ENCODE measurements around the gene ISL1.

The ISL1 gene

DNA sequence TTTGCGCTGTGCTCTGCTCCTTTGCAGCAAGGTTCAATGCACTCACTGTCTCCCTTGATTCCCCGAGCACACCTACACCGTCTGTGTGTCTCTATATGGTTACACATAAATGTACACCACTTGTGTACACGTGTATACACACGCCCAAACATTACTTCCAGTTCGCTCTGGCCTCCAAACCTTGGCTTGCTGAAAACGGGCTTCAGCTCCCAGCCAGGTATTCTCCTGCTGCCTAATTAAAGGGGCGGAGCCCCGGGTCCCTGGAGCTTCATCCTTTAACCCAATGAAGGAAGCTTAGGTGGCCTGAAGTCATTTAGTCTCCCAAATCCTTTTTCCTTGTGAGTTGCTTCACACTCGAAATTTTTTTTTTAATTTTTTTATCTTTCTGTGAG lies 4.6 kb downstream of the ISL1 start:
- no peak for DNase-seq

DNA sequence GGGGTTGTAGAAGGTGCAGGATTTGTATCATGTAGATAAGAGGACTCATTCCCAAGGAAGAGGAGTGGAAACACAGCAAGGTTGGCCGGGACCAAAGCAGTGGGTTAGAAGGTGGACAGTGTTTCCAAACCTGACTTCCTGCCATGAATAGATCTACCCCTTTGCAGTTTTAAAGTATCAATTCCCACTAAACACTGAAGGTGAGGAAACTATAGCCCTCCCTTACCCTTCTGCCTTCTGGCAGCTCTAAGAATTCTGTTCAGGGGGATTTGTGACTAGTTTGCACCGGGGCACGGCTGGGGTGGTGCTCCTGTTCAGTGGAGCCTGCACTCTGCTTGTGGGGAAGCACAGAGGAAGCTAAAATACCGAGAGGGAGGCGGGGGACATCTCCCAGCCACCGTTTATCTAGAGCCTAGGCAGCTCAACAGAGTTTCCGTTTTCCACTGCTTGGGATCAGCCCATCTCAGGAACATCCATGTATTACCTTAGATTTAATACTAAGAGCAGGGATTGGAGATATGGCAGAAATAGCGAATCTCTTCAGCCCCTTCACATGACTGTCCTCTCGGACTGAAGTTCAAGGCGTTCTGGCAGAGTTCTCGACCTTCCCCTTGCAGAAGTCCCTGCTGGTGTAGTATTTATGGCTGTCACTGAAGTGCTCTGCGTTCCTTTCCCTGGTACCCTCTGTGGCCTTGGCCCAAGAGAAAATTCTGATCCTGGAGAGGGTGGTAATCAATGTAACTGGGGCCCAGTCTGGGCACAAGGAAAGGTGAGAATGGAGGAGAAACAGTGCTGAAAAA lies 5.4 kb downstream of the ISL1 start:
- DNase-seq = no peak

DNA sequence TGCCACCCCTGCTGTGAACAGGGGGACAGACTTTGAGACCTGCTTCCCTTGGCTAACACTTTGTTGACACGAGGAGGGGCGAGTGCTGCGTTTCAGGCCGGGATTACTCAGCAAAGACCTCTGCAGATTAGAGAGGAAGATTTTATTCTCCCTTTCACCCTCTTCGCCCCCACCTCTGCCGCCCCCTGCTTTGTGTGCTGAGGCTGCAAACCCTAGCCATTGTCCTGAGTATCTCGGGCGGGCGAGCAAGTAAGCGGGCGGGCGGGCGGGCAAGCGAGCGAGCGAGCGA lies 6.0 kb downstream of the ISL1 start:
- no peak for DNase-seq

DNA sequence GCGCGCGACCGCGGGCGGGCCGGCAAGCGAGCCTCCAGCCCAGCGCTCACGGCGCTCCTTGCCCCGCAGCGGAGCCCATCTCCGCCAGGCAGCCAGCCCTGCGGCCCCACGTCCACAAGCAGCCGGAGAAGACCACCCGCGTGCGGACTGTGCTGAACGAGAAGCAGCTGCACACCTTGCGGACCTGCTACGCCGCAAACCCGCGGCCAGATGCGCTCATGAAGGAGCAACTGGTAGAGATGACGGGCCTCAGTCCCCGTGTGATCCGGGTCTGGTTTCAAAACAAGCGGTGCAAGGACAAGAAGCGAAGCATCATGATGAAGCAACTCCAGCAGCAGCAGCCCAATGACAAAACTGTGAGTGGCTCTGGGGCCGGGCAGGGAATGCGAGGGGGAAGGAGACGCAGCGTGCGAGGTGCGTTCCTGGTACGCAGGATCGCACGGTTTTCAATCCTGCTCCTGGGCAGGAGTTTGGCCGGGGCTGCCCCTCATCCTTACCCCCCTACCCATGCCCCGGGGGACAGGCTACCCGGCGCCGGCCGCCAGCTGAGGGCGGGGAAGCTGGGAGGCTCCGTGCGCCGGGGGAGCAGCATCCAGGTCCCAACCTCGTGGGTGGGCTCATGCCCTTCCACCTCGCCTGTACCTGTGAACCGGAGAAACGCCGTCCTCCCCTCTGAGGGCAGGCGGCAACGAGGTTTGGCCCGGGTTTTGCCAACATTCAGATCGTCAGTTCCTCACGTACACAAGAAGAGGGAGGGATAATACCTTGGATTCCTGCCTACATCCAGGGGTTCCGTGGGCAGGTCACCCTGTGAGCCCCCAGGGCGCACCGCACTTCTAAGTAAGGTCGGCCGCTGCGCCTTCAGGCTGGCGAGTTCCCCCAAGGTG lies 6.6 kb downstream of the ISL1 start:
- no peak for DNase-seq

DNA sequence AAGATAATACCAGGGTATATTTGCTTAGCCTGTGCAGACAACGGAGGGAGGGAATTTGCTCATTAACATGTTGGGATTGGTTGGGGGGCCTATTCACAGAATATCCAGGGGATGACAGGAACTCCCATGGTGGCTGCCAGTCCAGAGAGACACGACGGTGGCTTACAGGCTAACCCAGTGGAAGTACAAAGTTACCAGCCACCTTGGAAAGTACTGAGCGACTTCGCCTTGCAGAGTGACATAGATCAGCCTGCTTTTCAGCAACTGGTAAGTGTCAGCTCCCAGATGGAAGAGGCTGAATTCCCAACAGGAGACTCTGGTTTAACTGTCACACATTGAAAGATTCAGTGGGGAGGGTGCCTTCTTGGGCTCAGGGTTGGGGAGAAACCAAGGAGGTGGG lies 7.9 kb downstream of the ISL1 start:
- no peak for DNase-seq

DNA sequence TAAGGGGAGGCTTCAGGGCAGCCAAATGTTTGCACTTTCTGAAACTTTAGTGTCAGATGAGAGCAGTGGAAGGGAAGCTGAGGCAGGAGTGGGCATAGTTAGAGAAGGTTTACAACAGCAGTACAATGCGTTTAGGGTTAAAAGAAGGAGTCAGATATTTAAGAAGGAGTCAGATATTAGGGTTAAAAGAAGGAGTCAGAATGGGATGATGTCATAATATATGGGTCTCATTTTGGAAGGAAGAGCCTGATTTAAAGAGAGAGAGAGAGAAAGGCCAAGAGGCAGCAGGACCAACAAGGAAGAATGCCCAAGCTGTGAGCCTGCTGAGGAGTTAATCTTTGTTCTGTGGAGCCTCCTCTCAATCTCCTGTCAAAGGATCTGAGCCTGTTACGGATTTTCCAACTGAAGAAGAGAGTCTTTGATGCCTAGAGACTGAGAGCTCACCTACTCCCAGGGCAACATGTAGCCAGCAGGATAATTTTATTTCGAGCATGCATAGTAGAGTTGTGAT lies 9.5 kb downstream of the ISL1 start:
- DNase-seq = no peak

DNA sequence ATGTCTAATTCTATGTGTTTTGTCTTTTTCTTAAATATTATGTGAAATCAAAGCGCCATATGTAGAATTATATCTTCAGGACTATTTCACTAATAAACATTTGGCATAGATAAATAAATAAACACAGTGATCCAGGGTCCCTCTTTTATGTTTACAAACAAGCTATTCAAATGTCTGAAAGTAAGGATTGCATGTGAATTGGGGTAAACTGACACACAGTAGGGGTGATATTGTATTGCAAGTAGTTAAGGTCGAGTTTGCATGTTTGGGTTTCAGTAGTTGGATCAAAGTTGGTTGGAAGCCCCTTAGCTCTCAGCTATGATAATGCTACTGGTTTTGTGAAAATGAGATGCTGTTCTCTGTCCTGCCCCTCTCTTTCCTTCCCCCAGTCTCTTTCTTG lies 11.4 kb downstream of the ISL1 start:
- DNase-seq = no peak

DNA sequence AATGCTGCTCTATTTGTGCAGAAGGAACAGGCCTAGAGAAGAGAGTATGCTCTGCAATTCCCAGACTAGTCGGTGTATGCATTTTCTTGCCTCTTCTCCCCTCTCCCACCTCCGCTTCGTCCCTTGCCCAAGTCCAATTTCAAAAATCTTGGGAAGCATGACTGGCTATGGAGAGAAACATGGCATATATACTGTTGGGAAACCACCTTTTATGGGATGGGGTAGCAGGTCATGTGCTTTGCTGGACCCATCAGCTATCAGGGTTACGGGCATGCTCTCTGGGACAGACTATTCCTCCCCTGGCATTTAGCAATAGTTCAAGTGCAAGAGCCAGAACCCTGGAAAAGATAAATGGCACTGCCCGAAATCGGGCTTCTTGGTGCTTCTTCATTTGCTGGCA lies 12.0 kb downstream of the ISL1 start:
- no peak for DNase-seq

DNA sequence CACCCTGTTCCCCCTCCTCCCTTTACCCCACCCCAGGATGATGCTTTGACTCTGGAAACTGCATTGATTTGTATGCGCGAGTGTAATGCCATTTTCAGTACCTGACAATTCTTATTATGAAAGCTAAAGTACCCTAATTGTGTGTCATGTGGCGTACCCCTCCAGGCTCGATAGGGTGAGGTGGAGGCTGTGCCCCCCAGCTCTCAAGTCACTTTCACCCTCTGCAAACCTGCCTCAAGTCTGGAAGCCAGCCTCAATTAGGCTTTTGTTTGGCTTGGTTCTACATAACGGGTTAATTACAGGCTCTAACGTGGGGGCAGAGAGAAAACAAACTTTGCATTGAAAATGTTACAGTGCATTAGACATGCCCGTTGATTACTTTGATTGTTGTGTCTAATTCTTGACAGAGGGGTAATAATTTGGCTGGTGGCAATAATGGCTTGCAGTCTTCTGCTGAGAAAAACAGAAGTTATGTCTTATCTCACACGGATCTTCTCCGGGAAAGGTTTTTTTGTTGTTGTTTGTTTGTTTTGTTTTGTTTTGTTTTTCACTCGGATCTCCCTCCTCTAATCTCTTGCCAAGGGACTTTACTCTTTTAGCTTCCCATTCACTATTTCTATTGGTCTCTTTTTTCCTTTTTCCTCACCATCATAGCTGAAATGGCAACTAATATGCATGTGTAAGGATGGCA lies 12.6 kb downstream of the ISL1 start:
- no peak for DNase-seq

DNA sequence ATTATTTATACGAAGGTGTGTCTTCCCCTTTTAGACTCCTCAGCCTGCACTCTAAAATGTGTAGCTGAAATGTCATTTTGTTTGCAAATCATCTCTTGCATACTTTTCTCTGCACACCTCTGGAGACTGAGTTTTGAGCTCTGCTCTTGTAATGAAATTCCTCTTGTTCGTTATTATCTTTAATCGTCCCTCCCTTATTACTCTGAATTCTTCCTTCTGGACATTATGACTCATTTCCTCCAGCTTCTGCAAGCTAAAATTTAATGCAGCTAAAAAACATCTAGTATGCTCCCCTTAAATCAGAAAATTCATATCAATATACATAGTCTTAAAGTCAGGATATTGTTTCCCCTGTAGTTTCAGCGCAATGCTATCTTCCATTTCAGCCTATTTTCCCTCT lies 13.5 kb downstream of the ISL1 start:
- DNase-seq = no peak

DNA sequence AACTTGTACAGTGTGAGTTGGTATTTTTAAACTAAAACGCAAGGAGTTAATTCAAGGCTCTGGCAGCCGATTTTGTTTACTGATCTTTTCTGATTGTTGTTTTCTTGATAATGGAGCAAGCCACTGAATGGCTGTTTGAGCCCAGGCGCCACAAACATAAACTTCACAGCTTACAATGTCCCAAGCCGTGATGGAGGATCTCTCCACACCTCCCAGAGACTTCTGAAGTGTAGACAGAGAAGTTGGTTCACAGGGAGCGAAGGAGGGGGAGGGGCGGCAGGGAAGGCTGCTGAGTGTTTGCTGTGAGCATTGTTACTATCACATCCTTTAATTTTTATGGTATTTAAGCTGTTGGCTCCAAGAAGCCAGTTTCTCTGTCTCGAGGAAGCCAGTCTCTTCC lies 14.7 kb downstream of the ISL1 start:
- no peak for DNase-seq

DNA sequence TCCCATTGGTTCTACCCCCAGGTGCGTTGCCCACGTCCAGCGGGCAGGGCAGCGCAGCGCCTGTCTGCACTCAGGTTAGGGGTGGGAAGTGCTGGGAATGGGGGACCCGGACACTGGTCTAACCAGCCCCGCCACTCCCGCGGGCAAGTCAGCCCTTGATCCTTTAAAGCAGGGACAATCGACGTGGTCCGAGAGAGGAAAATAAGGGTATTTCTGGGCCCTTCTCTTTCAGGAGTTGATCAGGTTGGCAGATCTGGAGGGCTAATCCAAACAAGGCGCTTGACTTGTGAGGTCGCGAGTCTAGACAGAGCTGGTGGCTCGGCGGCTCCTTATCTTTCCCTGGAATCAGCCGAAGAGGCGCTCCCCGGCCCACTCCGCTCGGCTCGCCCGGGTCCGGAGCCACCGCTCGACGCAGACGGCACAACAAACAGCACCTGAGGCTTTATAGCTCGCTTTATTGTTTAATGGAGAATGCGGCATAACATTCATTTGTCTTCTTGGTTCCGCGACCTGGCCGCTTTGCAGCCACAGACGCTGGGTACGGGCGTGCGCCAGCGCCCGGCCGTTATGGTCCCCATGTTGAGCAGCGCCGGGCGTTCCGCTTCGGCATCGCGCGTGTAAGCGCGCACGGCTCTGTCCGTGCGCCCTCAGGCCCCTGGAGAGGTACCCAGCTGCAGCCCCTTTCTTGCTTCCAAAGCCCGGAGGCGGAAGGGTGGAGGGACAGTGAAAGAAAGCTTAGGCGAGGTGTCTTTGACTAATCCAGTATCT lies 15.8 kb downstream of the ISL1 start:
- no peak for DNase-seq

DNA sequence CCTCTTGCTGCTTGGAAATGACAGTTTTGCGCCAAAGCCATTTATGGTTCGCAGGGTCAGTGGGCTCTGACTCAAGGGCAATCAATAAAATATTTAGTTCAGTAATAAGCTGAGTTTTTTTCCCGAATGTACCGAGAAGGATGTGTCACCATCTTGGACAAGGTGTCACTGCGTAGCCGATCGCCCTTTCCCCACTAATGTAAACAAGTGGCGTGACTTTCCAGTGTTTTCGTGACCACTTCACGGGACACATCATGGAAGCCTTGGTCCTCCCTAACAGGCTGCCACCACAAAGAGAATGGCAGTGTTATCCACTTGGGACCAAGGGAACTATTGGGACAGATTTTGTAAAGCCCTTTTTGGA lies 16.4 kb downstream of the ISL1 start:
- DNase-seq = no peak

DNA sequence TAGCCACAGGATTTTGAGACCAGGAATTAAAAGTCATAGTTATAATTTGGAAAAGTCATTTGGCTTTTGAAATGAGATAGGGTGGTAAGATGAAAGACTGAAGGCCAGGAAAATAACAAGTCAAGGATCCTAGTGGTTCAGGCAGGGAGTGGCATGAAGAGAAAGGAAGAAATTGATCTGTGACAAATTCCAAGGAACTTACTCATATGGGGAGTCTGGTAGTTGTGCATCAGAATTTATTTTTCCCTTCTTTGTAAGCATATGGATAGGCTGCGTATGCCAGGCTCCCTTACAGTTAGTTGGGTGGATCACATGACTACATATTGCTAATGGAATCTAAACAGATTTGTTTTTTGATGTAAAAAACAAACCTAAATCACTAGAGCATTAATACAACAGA lies 21.0 kb downstream of the ISL1 start:
- no peak for DNase-seq

DNA sequence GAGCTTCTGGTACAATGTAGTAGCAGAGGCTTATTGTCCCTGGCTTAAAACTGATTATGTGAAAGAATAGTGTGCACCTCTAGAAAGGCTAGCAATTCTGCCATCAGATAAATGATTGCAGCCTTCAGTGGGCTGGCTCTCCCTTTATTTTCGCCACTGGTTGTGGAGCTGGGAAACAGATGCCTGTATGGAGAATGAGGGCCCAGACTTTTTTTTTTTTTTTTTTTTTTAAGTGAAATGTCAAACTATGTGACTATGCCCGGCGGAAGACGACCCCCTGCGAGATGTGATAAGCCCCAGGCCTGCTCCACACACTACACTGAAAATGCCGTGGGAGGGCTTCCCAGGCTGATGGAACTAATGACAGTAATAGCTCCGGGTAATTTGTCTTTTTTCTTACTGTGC lies 28.7 kb downstream of the ISL1 start:
- no peak for DNase-seq

DNA sequence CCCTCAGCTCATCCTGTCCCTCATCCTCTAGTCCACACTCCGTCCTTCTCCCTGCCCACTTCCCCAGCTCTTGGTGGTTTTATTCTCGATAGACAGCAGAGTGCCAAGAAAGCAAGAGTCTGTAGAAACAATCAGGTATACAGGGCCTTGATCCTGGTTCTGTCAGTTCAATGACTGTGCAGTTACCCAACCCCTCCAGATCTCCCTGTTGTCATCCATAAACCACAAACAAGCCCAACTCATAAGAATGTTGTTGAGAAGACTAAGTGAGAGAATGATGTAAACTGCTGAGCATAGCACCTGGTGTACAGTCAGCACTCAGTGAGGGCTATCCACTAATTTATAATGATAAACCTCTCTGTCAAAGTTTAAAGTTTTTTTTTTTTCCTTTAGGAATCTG lies 31.3 kb downstream of the ISL1 start:
- DNase-seq = no peak

DNA sequence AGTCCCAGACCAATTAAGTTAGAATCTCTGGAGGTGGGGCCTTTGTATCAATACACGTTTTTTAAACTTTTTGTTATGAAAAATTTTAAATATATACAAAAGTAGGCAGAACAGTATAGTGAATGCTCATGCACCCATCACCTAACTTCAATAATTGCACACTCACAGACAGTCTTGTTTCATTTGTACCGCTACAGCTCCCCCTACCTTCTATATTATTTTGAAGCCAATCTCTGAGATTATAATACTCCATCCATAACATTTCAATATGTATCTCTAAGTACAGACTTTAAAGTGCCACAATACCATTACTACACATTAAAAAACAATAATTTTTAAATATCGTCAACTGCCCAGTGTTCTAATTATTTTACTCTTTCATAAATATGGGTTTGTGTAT lies 32.9 kb downstream of the ISL1 start:
- DNase-seq = no peak

DNA sequence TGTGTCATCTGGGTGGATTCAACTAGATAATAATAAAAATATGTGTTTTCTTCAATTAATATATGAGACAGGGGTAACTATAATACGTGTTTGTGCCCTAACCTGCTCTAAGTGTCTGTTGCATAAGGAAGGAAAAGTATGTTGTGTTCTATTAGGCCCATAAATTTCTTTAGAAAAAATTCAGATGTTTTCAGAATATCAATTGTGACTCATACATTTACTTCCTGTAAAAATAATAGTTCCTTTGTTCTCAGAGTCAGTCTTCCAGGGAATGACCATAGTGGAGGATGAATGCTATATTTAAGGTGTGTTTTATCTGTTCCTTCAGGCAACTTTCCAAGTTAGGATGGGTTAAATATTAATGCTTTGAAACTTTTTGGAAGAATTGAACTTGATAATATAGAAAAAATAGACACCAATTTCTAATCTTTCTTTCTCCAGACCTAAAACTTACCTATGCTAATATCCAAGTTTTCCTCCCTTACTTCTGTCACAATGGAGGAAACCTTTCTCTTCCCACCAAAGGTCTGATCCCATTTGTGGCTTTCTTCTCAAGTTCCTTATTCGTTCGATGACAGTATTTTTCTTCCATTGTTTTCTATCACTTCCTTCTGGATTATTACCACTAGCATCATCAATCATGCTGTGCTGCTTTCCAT lies 49.9 kb downstream of the ISL1 start:
- no peak for DNase-seq

DNA sequence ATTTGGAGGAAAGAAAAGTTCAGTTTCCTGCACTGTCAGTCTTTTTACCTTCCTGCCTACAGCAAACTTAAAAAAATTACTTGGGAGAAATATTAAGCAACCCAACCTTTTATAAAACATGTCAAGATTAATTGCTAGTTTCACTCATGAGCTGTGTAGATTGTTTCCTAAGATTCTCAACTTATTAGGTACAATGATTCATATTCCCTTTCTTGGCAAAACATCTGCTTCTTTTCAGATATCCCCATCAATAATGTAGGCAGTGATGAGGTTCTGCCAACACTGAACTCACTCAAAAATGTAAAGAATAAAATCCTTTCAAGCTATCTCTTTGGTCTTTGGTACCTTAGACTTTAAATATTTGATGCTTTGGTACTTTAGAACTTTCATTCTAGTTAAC lies 56.0 kb downstream of the ISL1 start:
- DNase-seq = no peak

Data from SIG-M5 (cell line).